Fibroblast of skin of back (primary cell): ENCODE measurements around the gene SNORC.

Source experiments
- DNase-seq: peaks from one replicate; pipeline ENCODE4 v3.0.0-alpha.2; 2013

SNORC gene

DNA sequence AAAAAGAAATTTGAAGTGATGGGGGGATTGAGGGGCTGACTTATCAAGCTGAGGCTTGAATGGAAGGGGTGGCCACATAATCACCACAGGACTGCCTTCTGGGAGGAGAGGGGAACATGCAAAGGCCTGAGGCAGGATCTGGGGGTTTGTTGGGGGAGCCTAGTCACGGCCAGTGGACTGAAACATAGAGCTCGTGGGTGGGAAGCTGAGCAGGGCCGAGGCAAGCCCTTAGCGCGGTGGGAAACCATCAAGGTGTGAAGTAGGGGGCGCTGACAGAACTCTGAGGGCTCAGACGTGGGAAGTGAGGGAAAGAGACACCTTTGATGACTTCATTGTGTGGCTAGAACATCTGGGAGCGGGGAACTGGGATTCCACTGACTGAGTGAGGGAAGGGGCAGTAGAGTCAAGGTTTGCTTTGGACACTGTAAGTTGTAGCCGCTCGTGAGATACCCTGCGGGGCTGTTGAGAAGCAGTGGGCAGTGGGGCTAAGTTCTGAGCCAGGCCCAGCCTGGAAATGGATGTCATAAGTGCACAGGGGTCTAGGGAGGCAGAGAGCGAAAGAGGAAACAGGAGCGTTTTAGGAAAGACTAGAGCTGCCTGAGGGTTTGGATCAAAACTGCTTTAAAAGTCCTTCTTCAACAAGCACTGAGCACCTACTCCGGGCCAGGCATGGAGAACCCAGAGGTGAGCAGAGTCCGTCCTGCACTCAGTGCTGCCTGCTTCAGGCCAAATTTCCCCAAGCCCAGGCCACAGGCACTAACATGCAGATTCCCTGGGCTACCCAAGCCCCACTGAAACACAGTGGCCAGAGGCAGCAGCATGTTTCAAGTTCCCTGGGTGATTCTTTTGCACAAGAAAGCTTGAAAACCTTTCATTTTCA is 686 bp upstream of the SNORC start:
- DNase-seq, result no peak

GRCh38 chr2:232870766-232871371 is 805 bp downstream of the SNORC start:
- DNase-seq, result no peak

- DNase-seq, result no peak
Observed at GRCh38 chr2:232871418-232871834, 1.4 kb downstream of the SNORC start.

DNA sequence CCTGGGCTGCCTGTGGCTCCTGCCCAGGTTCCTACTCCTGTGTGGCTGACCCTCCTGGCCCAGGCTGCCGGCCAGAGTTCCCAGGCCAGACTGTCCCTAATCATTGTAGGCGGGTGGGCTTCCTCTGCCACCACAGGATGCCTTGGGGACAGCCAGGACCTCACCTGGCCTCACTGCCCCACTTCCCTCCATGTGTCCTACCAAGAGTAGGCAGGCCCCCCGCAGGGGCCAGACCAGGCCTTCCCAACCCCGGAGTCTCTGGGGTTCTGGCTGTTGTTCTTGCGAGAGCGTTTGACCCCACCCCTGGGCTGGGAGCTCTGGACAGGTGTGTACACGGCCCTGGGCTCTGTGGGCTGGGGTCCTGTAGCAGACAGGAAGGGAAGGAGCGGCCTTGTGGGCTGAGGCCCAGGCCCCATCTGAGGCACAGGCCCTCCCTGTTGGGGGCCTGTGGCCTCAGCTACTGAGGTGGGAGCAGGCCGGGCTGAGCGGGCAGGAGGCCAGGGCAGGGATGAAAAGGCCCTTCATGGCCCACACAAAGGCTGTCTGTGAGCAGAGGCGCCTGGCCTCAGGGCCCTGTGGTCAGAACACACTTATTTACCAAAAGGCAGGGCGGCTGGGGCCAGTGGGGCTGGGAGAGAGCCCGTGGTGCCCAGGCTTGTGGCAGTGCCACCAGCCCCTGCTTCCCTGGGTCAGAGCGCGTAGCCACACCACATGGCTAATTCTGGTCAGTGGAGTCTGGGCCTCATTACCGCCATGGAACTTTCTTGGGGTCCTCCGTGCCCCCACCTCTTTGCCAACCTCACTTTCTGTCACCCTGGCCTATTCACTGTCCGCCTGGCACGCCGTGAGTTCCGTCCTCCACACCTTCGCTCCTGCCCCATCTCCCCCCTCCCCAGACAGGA is 2.0 kb downstream of the SNORC start:
- no peak for DNase-seq

GRCh38 chr2:232872826-232873225 is 2.8 kb downstream of the SNORC start:
- no peak for DNase-seq

- no peak for DNase-seq
Observed at GRCh38 chr2:232873292-232873908, 3.3 kb downstream of the SNORC start.

DNA sequence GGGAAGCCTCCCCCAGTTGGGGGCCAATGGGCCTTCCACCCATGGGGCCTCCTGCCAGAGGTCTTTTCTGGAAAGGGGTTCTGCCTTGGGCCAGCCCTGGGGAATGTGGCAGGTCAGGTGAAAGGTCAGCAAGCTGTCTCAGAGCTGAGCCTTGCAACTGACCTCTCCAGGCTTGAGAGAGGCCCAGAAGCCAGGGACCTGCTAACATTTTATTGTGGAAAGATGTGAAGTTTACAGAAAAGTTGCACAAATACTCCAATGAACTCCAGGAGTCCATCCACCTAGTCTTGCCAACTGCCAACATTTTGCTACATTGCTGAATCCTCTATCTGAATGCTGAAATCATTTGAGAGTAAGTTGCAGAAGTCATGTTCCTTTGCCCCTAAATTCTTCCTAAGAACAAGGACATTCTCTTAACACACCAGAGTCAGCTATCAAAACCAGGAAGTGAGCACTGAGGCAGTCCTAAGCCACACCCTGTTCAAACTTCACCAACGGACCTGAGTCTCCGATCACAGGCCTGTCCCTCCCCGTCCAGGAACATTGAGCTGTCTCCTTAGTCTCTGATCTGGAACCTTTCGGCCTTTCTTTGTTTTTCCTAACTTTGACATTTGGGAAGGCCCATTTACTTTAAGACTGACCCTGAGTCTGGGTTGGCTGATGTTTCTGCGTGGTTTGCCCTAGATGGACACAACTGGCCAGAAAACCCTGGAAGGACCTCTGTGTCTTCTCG is 4.0 kb downstream of the SNORC start:
- DNase-seq, result no peak

- no peak for DNase-seq
Observed at GRCh38 chr2:232874677-232875223, 4.7 kb downstream of the SNORC start.

- DNase-seq, result no peak
Observed at GRCh38 chr2:232875256-232876121, 5.4 kb downstream of the SNORC start.

GRCh38 chr2:232876161-232876977 is 6.3 kb downstream of the SNORC start:
- no peak for DNase-seq

DNA sequence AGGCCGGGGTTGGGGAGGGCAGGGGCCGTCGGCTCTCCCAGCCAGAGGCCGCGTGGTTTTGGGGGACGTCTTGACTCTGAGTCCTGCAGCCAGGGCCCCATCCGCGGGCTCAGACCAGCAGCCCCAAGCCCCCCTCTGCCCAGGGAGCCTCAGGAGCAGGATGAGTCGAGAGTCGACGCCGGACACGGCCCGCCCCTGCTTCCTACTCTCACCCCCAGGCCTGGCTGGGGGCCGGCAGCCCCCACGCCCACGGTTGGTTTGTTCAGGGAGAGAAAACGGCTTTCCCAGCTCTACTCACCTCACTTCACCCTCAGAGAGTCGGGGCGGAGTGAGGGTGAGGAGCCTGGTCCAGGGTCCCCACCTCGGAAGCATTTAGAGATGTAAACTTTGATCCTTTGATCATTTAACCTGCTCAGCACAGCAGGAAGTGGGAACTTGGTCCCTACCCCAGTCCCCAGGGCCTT is 6.9 kb downstream of the SNORC start:
- no peak for DNase-seq

DNA sequence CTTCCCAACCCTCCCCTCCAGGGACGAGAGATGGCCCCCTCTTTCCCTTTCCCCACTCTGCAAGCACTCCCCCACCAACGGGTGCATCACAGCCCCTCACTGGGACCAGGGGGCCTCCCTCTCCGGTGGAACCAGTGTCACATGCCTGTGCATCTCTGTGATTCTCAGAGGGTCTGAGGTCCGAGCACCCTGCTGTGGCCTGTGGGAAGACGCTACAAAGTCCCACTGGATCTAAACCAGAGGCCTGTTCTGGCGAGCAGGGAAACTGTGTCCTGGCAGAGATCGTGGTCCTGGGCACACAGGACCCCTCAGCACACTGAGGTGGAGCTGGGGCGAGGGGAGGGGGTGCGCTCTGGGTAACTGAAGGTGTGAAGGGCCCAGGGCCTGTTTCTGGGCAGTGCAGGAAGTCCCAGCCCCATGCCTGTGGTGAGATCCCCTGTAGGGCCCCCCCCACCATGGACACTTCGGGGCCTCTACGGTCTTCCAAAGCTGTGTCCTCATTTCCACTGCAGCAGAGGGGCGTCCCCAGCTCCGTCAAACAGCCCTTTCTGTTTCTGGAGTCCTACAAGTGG is 8.0 kb downstream of the SNORC start:
- no peak for DNase-seq

GRCh38 chr2:232878855-232879617 is 9.0 kb downstream of the SNORC start:
- no peak for DNase-seq

DNA sequence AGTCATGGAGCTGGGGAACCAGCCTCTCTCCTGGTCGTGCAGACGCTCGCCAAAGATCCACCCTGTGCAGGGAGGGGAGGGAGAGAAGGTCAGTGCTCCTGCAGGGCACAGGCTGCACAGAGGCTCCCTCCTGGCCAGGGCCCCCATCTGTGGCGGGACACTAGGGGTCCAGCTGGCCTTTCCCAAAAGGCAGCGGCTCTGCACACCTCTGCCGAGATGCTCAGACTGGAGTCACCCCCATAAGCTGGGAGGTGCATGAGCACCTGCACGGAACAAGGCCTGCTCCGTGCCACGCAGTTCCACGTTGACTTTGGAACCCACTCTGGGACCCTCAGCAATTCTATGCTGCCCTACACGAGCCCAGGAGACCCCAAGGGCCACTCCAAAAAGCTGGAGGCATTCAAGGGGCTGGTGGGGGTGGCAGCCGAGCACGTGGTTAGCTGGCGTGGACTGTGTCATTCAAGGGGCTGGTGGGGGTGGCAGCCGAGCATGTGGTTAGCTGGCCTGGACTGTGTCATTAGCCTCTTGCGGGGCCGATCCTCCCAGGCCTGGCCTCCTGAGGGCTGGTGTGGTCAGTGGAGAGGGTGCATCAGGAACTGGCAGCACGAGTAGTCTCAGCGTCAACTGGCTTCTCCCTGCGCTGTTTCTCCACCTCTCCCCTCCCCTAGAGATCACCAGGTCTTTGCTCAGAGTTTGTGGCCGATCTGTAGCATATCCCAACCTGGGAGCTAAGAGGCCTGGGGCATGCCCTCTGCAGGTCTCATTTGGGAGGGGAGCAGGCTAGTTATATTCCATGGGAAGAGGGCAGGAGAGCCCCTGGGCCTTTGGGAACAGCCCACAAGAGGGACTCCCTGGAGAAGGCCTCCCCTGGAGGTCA is 9.8 kb downstream of the SNORC start:
- DNase-seq, result no peak

DNA sequence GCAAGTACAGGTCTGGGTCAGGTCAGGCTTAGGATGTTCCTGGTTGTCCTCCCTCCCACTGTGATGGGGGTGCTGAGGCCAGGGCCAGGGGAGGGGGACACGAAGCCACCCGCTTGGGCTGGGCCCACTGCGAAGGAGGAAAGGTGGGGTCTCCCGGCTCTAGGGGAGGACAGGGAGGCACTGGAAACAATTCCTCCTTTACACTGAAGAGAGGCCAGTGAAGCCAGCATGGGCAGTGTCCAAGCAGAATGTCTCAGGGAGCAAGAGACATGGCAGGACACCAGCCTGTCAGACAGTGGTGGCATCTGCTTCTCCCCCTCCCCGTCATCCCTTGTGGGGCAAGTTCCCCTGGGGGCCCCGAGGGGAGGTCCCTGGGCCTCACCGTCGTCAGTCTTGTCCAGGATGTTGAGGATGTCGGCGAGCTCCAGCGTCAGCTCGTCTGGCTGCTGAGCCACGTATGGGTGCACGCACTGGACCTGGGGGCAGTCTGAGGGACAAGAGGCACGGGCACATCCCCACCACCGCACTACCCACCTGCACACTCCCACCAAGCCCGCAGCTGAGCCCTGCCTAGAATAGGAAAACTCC is 10.8 kb downstream of the SNORC start:
- no peak for DNase-seq

DNA sequence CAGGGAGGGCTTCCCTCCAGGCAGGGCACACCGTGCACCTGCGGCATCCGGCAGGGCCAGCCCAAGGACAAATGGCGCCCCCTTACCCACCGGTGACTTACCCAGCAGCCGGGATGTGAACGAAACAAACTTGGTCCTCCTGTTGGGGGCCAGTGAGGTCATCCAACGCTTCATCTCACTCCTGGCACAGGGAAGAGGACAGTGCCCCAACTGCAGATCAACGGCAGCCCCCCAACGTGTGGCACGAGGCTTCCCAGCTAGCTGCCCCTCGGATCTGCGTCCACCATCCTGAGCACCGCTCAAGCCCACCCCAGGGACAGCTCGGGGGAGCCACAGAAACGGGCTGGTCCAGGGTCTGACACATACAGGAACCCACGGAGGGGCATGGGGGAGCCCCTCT is 12.0 kb downstream of the SNORC start:
- DNase-seq, result no peak
